Upper lobe of left lung (tissue), 6 donors: ENCODE results near the gene CDH8. TPM values are rescaled to one million over a fixed set of nuclear protein-coding genes. Genes with fewer than 3 reads are reported as not detected.
A peak's percentile ranks its signal among the peaks of the same experiment; 100 is the strongest.

Experiments
- ATAC-seq, 2 donors: fragments of 200-7000 bp; cut with Tn5 transposase; one replicate each; pipeline ENCODE4 v1.9.1; 2022; ENCODE audit warnings: mild to moderate bottlenecking in 2 of 2, moderate library complexity in 2 of 2; ENCODE audit not compliant: low FRiP score in 2 of 2
- DNase-seq, 2 donors: peaks; one replicate each; pipeline ENCODE4 v3.0.0-alpha.2; 2019 to 2020
- H3K27ac ChIP-seq, 4 donors: fragments of 200-600 bp; sonication (generic); one replicate each; pipeline ENCODE4 v1.5.1; 2016 to 2019
- H3K27me3 ChIP-seq, 4 donors: fragments of 200-600 bp; sonication (generic); one replicate each; pipeline ENCODE4 v1.5.1; 2017 to 2019
- H3K36me3 ChIP-seq, 4 donors: fragments of 200-600 bp; sonication (generic); one replicate each; pipeline ENCODE4 v1.5.1; 2016 to 2019
- H3K4me1 ChIP-seq, 4 donors: fragments of 200-600 bp; sonication (generic); one replicate each; pipeline ENCODE4 v1.5.1; 2018 to 2019
- H3K4me3 ChIP-seq, 4 donors: fragments of 200-600 bp; sonication (generic); one replicate each; pipeline ENCODE4 v1.5.1; 2017 to 2019; ENCODE audit warnings: mild to moderate bottlenecking in 2 of 4, moderate library complexity in 1 of 4
- H3K9me3 ChIP-seq, 4 donors: fragments of 200-600 bp; sonication (generic); one replicate each; pipeline ENCODE4 v1.5.1; 2018 to 2019
- EP300 ChIP-seq, 4 donors: sonication (generic); formaldehyde crosslinking; IDR thresholded peaks; one replicate each; pipeline ENCODE4 v1.5.1; 2017; ENCODE audit warnings: antibody characterized with exemption in 4 of 4, control low read depth in 2 of 4
- POLR2A ChIP-seq, 4 donors: fragments of 450-650 bp; IDR thresholded peaks; one replicate each; pipeline ENCODE4 v1.5.1; 2016 to 2017; ENCODE audit warnings: antibody characterized with exemption in 4 of 4, mild to moderate bottlenecking in 2 of 4
- POLR2AphosphoS5 ChIP-seq, 2 donors: sonication (generic); formaldehyde crosslinking; IDR thresholded peaks; one replicate each; pipeline ENCODE4 v1.5.1; 2017; ENCODE audit warnings: antibody characterized with exemption in 2 of 2
- WGBS, 2 donors: methylation state at CpG; one replicate each; pipeline ENCODE4 v1.1.5; 2017 to 2018; 5-methylcytosine and 5-hydroxymethylcytosine counted together
- total RNA-seq, 6 donors: library from RNA; depleted of rRNA in 4 of 6; stranded (reverse); fragments of >200 nt in 4 of 6; gene quantifications; one replicate each; pipeline versions ENCODE4 v1.1.0 to v1.2.1, GENCODE V29; 2016 to 2021
- TF ChIP-seq, protein P1 (sequence below), 6 experiments: fragments of 450-650 bp in 4 of 6; fragments of 200-600 bp in 2 of 6; sonication (generic) in 2 of 6; IDR thresholded peaks; one replicate each; pipeline ENCODE4 v1.5.1; 2016 to 2019; ENCODE audit warnings: antibody characterized with exemption in 6 of 6
- donor health status: DM: no; HTN: no; CAD: no; lungs with moderate emphysema.
- donor health status: DM: no; HTN: yes; CAD: no; lungs with severe emphysema.

Gene CDH8
- total RNA-seq, 6 donors from 2014 or later: 0.10 to 1.8 (median 0.31) TPM; not detected in 1

DNA sequence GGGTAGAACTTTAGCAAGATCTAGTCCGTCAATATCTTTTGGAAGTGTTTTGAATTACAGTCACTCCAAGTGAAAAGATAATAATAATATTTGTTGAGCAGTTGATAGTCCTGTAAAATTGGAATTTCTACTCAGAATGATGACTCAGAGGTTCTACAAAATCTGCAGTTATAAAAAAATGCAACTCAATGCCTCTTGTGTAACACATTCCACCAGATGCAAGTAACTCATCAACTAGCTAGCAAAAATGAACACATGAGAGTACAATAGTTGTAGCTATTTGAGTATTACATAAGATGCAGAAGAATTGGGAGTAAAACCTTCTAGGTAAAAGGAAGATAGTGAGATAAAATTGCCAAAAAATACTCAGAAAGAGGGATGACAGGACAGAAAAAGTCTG, 177.2 kb downstream of the CDH8 start:
- ATAC-seq (no peak), DNase-seq (no peak)
- Histone ChIP-seq H3K4me1 (no peaks in the 10 kb centered on the region), H3K27me3 (no peaks in the 10 kb centered on the region), H3K36me3 (no peaks in the 10 kb centered on the region), H3K4me3 (no peak overlapping the region), H3K27ac (no peak overlapping the region), H3K9me3 (no peaks in the 10 kb centered on the region)
- TF ChIP-seq, protein P1, sequence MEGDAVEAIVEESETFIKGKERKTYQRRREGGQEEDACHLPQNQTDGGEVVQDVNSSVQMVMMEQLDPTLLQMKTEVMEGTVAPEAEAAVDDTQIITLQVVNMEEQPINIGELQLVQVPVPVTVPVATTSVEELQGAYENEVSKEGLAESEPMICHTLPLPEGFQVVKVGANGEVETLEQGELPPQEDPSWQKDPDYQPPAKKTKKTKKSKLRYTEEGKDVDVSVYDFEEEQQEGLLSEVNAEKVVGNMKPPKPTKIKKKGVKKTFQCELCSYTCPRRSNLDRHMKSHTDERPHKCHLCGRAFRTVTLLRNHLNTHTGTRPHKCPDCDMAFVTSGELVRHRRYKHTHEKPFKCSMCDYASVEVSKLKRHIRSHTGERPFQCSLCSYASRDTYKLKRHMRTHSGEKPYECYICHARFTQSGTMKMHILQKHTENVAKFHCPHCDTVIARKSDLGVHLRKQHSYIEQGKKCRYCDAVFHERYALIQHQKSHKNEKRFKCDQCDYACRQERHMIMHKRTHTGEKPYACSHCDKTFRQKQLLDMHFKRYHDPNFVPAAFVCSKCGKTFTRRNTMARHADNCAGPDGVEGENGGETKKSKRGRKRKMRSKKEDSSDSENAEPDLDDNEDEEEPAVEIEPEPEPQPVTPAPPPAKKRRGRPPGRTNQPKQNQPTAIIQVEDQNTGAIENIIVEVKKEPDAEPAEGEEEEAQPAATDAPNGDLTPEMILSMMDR (IDR thresholded peaks at IDR 0.05): no peak
- TF ChIP-seq EP300 (IDR thresholded peaks at IDR 0.05): no peak
- TF ChIP-seq POLR2AphosphoS5 (IDR thresholded peaks at IDR 0.05): no peak
- 85 to 95% methylated on average over 1 of the region's 1 CpG for whole genome bisulfite sequencing, 2 donors

DNA sequence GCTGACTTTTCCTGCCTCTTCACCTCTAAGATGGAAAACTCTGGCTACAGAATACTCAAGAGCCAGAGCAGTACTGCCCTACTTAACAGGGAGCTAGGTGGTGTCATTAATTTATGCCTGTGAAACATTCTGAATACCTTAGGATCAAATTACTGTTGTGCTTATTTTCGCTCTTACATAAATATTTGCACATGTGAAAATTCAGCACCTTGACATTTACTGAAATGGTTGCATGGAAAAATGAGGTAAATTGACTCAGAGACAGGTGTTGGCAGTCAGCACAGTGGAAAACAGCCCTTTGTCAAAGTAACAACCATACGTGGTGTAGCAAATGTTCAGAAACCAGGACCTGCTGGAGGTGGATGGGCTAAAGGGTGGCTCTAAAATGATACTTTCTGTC, 193.6 kb downstream of the CDH8 start:
- ATAC-seq (no peak), DNase-seq (no peak)
- no peak overlapping the region for H3K27ac ChIP-seq
- no peaks in the 10 kb centered on the region for H3K27me3 ChIP-seq
- no peak for TF ChIP-seq EP300 (IDR thresholded peaks at IDR 0.05)
- no peak for TF ChIP-seq POLR2AphosphoS5 (IDR thresholded peaks at IDR 0.05)
- TF ChIP-seq, protein P1 (IDR thresholded peaks at IDR 0.05): no peak
- no peak for TF ChIP-seq POLR2A (IDR thresholded peaks at IDR 0.05)
- no peaks in the 10 kb centered on the region for H3K9me3 ChIP-seq
- H3K4me3 ChIP-seq: no peak overlapping the region
- no peaks in the 10 kb centered on the region for H3K4me1 ChIP-seq
- 61 to 79% methylated on average over 2 of the region's 2 CpGs for whole genome bisulfite sequencing, 2 donors
- H3K36me3 ChIP-seq: no peaks in the 10 kb centered on the region

DNA sequence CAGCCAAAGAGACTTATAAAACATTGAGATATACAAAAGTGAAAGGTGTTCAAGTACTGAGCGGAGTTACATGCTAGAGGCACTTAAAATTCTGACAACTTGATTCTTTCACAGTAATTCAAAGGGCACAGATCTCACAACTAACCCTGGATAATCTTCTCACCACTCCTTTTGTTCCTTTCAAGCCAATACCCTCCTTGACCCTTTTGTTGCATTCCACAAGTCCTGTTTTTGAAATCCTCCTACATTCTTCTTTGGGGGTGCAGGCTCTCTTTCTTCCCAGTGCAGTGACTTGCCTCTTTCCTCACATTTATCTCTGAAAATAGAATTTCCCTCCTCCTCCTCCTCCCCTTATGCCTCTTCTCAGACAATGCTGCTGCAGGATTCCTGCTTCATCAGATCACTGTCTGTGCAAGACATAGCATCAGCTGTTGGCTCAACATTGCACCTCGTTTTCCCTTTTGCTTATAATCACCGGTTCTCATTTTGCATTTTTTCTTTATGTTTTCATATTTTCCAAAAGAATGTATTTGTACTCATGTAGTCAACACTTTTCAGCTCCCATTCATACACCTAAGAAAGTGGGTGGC, 199.3 kb downstream of the CDH8 start:
- no peaks in the 10 kb centered on the region for H3K4me1 ChIP-seq
- no peak for DNase-seq

DNA sequence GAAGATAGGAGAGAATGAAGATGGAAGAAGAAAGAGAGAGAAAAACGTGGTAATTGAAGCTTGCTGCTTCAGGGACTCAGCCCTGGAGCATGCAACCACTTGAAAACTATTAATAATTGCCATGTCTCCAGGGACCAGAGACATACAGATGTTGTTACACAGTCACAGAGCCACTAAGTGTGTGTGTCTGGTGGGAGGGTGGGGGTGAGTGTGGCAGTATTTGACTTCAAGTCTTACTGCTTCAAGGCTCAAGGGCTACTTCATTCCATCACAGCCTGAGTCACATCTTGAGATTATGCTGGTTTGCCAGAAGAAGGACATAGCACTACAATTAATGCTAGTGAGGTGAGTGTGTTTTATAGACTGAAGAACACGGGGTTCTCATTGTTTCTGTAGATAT, 202.2 kb downstream of the CDH8 start:
- no peaks in the 10 kb centered on the region for H3K27me3 ChIP-seq
- TF ChIP-seq POLR2A (IDR thresholded peaks at IDR 0.05) (no peak), POLR2AphosphoS5 (IDR thresholded peaks at IDR 0.05) (no peak), EP300 (IDR thresholded peaks at IDR 0.05) (no peak)
- TF ChIP-seq, protein P1 (IDR thresholded peaks at IDR 0.05): no peak
- DNase-seq (no peak), ATAC-seq (peak in 1 of 2 donors; percentile 59)
- 56 to 64% methylated on average over 2 of the region's 2 CpGs for WGBS, 2 donors
- no peak overlapping the region for H3K27ac ChIP-seq
- H3K9me3 ChIP-seq: no peaks in the 10 kb centered on the region
- no peaks in the 10 kb centered on the region for H3K4me1 ChIP-seq
- H3K36me3 ChIP-seq: no peaks in the 10 kb centered on the region
- no peak overlapping the region for H3K4me3 ChIP-seq

More for the DNA sequence above, 199.3 kb downstream of the CDH8 start:
- 56 to 62% methylated on average over 3 of the region's 3 CpGs for WGBS, 2 donors
- Histone ChIP-seq H3K27me3 (no peaks in the 10 kb centered on the region), H3K9me3 (no peaks in the 10 kb centered on the region), H3K27ac (no peak overlapping the region), H3K36me3 (no peaks in the 10 kb centered on the region), H3K4me3 (no peak overlapping the region)
- TF ChIP-seq EP300 (IDR thresholded peaks at IDR 0.05): no peak
- TF ChIP-seq POLR2A (IDR thresholded peaks at IDR 0.05): no peak
- TF ChIP-seq POLR2AphosphoS5 (IDR thresholded peaks at IDR 0.05): no peak
- TF ChIP-seq, protein P1 (IDR thresholded peaks at IDR 0.05): no peak
- peak in 1 of 2 donors; percentile 29 for ATAC-seq

- H3K27ac ChIP-seq: no peak overlapping the region
- DNase-seq (no peak), ATAC-seq (no peak)
- H3K27me3 ChIP-seq: no peaks in the 10 kb centered on the region
- no peaks in the 10 kb centered on the region for H3K9me3 ChIP-seq
- TF ChIP-seq, protein P1 (IDR thresholded peaks at IDR 0.05): no peak
- TF ChIP-seq EP300 (IDR thresholded peaks at IDR 0.05): no peak
- TF ChIP-seq POLR2AphosphoS5 (IDR thresholded peaks at IDR 0.05): no peak
- TF ChIP-seq POLR2A (IDR thresholded peaks at IDR 0.05): no peak
- 53 to 72% methylated on average over 5 of the region's 5 CpGs for WGBS, 2 donors
- no peak overlapping the region for H3K4me3 ChIP-seq
- no peaks in the 10 kb centered on the region for H3K36me3 ChIP-seq
- no peaks in the 10 kb centered on the region for H3K4me1 ChIP-seq
These were observed 204.8 kb downstream of the CDH8 start for GRCh38 chr16:61831351-61831917.
